NCI-H2081 treated with DMSO at 0.1 percent for 48 hours (cell line): ENCODE data around the gene KIRREL3.
A peak's percentile ranks its signal among the peaks of the same experiment; 100 is the strongest.
"Not testable (repeated sequence)": the region's sequence is repeated elsewhere in the genome, so short reads cannot be mapped to it uniquely, and the experiment has no call there.

Experiments
- DNase-seq: peaks from one replicate; lab custom pipeline; 2025; lab: John Stamatoyannopoulos, UW

The KIRREL3 gene

DNA sequence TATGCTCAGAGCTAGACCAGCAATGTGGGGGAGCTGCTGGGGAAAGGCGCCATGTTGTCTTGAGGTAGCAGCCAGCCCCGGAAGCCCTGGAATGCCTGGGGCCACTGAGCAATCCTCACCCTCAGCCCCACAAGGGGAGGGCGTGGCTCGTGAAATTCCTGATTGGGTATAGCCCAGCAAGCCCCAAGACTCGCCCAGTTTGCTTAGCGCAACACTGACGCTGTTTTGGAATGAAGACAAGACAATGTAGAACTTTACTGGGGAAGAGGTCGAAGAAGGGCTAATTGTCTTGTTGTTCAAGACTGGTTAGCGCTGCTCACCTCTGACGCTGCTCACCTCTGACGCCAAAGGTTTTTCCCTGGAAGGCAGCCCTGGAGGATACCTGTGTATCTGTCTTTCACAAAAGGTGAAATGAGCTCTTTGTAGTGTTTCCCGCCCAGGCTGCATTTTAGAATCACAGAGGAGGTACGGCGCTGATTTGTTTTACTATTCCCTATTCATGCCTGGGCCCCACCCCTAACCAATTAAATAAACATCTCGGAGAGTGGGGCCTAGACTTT is 597.5 kb downstream of the KIRREL3 start:
- DNase-seq = no peak

DNA sequence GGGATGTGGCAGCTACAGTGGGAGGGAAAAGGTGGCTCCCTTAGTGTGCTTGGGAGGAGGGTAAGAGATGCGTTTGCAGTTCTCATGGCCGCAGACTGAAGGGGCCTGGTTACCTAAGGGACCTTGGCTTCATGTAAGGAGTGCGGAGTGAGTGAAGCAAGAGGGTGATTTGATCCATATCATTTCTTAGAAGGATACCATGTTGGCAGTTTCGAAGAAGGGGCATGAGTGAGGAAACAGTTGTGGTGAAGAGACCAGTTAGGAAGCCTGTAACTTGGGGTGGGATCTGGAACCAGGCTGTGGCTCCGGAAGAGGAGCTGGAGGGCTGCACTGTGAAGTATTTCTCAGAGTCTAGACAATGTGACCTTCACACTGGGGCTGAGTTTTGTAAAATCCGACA is 600.1 kb downstream of the KIRREL3 start:
- DNase-seq = no peak

DNA sequence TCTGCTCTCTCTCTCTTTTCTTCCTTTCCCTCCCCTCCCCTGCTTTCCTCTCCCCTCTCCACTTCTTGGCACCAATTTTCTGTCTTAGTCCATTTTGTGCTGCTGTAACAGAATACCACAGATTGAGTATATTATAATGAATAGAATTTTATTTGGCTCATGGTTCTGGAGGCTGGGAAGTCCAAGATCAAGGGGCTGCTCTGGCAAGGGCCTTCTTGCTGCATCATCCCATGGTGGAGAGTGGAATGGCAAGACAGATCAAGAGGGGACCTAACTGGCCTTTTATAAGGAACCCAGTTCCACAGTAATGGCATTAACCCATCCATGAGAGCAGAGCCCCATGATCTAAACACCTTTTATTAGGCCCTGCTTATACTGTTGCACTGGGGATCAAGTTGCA is 600.6 kb downstream of the KIRREL3 start:
- no peak for DNase-seq

- DNase-seq = no peak
Observed at GRCh38 chr11:126398721-126399120, 601.8 kb downstream of the KIRREL3 start.

GRCh38 chr11:126398296-126398695 is 602.3 kb downstream of the KIRREL3 start:
- no peak for DNase-seq

DNA sequence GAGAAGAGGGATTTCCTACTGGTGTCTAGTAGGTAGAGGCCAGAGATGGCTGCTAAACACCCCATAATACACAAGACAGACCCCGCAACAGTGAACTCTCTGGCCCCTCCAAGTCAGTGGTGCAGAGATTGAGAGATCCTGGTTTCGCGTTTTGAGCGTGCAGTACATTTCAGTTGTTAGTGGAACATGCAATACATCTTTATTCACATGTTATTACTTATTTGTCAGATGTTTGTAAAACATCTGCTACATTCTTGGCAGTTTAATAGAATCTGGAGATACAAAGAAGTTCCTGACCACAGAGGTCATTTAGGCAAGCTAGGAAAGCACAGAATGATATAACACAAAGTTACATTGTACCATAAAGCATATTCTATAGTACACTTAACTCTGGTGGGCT is 603.6 kb downstream of the KIRREL3 start:
- no peak for DNase-seq

DNA sequence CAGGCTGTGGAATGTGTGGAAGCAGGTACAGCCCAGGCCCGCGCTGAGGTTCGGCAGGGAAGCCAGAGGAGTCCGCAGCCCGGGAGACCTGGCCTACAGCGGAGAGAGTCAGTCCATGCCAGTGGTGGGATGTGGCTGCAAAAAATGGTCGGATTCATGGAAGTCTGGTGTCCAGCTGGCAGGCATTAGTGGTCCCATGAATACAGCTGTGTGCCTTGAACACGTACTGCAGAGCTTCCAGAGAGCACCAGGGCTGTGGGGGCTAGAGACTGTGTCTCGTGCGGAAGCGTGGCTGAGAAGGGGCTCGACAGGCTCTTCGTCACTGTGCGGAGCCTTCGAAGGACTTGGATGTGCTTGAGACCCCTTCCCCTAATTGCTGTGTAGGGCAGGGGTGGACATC is 604.3 kb downstream of the KIRREL3 start:
- not testable (repeated sequence) for DNase-seq

DNA sequence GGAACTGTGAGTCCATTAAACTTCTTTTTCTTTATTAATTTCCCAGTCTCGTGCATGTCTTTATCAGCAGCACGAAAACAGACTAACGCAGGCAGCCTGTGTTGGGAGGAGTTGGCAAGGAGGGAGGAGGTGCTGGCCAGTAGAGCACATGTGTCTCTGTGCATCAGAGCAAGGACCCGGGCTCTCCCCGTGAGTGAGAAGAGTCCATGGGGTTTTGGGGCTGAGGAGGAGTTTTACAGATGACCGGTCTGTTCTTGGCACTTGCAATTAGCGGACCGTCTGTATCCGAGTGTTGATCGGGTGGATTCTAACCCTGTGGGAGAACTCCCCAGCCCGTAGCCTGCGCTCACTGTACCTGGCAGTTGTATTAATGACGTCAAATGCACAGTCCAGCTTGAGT is 604.8 kb downstream of the KIRREL3 start:
- DNase-seq = not testable (repeated sequence)

DNA sequence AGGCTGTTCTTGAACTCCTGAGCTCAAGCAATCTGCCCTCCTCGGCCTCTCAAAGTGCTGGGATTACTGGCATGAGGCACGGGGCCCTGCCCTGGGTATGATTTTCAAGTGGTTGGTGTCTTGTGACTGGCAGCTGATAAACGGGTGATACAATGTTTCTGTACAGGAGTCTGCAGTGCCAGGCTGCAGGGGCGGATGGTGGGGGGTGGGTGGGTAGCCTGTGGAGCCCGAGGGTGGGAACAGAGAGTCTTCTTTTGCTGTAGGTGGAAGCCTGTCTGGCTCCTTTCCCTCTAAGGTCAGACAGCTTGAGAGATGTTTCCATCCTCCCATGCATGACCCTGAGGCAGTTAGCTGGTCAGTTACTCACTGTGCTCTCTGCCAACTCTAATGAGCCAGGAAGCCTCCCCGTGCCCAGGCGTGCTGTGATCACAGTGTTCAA is 605.9 kb downstream of the KIRREL3 start:
- not testable (repeated sequence) for DNase-seq

DNA sequence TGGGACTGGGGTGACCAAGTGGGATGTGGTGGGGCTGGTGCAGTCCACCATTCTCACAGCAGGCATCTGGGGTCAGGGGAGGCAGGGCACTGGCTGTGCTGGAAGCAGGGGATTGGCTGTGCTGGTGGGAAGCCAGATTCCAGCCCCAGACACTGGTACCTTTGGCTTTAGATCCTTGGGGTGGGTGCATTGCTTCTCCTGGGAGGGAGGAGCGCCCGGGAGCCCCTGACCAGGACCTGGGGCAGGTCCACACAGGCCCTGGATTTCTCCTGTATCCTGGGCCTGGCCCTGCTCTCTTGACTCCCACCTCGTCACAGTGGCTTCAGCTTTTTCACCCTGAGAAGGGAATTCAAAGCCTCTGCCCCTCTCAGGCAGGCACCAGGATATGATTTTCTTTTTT is 606.5 kb downstream of the KIRREL3 start:
- DNase-seq = no peak

DNA sequence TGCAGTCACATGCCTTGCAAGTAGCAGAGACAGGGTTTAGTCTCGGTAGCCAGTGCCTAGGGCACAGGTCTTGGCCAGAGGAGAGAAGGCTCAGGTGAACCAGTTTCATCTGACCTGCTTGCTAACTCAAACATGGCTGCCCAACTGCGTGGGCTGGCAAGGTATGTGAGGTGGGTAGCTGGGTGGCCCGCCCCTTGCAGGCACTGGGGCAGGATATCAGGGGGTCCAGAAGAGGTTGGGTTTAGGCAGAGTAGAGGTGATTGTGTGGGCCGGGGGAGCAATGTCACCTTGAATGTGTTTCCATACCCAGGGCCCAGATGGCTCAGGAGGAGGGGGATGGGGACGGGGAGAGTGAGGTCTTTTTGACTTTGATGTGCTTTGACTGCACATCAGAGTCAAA is 607.4 kb downstream of the KIRREL3 start:
- DNase-seq = no peak

DNA sequence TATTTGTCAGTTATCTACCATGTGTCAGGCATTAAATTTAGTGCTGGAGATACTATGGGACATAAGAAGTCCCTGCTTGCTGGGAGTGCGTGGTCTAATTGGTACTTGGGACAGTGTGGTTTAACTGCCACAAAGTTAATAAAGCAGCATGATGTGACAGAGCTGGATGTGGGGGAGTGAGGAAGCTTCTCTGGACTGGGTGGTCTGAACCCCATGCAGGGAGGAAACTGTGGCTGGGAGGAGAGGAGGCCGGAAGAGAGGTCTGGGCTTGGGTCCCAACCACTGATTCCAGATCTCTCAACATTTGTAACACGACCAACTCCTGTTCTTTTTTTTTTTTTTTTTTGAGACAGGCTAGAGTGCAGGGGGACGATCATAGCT is 607.9 kb downstream of the KIRREL3 start:
- DNase-seq = no peak

- DNase-seq = no peak
Observed at GRCh38 chr11:126391970-126392632, 608.5 kb downstream of the KIRREL3 start.

DNA sequence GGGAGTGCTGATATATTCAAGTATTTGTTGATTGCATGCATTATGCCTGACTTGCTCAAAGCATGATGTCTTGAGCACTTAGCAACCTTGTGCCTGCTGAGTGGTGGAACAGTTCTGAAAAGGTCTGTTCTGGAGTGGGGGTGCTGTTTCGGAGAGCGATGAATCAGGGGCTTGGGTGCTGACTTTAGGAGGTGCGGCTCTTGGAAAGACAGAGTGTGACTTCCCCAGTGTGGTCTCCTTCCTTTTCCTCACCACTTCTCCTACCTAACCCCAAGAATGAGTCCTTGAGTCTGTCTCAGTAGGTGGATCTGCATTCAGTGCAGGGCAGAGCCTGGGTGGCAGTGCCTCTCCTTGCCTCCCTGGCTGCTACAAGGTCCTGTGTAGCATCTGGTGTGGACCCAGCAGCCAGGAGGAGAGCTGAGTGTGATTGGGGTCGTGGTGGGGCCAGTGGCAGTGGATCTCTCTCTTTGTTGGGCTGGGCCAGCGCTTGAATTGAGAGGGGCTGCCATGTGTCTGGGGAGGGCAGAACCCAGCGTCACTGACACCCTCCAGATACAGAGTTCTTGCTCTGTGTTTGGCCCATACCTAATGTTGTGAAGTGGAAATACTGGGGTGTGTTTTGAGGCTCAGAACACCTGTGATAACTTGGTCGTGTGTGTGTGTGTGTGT is 609.1 kb downstream of the KIRREL3 start:
- no peak for DNase-seq

- no peak for DNase-seq
Observed at GRCh38 chr11:126390272-126390867, 610.2 kb downstream of the KIRREL3 start.

DNA sequence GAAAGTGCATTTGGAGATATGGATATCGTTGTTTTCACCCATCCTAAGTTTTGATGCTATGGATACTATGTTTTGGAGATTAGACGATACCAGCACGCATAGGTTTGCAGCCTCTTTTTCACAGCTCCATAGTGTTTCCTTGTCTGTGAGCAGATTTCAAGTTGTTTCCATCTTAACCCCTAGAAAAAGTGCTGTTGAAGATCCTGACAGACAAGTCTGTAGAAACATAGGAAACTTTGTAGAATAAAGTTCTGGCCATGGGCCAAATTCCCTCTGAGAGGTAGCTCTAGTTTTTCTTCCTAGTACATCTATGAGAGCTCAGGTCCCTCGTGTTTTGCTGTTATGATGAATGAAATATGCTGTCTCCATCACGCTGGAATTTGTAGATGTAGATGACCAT is 612.7 kb downstream of the KIRREL3 start:
- DNase-seq = no peak

DNA sequence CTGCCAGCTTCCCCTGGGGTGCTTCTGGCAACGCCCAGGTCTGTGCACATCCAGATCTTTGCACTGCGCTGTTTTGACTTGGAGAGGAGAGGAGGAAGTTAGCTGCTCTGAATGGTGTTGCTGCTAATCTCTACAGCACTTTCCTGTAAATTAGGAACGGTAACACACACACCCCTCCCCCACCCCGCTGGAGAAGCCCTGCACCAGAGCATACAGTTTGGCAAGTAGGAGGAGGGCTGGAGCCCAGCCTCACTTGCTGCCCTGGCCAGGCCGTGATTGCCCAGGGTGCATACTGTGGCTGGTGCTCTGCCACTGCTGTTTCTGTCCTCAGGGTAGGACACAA is 613.9 kb downstream of the KIRREL3 start:
- not testable (repeated sequence) for DNase-seq

GRCh38 chr11:126385991-126386728 is 614.4 kb downstream of the KIRREL3 start:
- peak; percentile 81 for DNase-seq

DNA sequence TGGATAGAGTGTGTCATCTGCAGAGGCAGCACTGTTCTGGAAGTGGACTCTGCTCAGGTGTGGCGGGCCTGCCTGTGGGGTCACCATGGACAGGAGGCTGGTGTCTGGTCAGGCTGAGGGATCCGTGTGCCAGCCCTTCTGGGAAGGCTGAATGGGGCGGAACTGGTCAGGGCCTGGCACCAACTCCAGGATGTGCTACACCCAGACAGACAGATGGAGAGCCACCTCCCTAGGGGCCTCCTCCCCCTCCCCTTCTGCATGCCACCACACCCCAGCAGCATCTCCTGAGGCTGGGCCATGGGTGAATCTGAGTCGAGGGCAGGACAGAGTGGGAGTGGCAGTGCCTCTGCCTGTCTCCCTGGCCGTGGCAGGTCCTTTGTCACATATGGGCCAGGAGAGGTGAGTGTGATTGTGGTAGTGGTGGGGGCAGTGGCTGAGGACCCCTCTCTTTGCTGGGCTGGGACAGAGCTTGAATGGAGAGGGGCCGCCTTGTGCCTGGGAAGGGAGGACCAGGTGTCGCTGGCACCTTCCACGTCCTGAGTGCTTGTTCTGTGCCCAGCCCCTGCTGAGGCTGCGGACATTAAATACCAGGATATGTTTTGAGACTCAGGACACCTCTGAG is 616.0 kb downstream of the KIRREL3 start:
- no peak for DNase-seq

DNA sequence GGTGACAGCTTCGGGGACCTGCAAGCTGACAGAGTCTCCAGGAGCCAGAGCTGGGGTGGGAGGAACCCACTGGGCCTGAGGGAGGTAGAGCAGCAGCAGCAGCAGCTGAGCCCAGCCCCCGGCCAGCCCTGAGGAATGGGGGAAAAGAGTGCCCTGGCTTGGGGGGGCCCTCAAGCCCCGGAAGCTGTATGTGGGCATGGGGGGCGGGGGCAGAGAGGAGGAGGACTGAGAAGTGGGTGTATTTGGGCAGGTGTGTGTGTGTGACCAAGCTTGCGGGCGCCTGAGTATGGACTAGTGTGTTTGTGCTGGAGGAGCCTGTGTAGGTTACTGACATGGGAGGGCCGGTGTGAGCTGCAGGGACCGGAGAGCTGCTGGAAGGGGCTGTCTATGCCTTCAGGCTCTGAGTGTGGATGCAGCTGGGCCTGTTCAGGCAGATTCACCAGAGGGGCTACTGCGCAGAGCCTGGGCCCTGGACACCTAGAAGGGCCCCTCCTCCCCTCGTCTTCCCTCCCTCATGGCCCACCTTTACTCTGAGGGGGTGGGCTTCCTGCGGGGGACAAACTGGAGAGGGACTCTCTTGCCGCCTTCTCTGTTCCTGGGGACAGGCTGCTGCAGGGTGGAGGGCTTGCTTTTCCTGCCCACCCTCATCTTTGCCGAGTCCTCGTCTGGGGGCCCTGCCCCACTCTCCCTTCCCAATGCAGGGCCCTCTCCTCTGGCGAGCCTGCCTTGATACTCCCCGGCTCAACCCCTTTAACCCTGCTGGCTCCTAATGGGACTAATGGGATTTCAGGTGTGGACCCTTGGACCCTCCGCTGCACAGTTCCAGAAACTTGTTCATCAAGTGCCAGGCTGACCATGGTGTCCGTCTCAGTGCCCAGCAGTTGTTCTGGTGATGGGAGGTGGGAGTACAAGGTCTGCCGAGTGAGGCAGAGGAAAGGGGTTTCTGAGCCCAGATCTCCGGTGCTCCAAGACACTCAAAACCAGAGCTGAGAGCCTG is 616.9 kb downstream of the KIRREL3 start:
- DNase-seq = no peak

- DNase-seq = not testable (repeated sequence)
Observed at GRCh38 chr11:126382641-126383040, 617.9 kb downstream of the KIRREL3 start.
